Skeletal muscle tissue (tissue), 4 donors: Measurements from ENCODE around the gene ZRSR2. TPM values are rescaled to one million over a fixed set of nuclear protein-coding genes. Genes with fewer than 3 reads are reported as not detected.
"Not testable (repeated sequence)": the region's sequence is repeated elsewhere in the genome, so short reads cannot be mapped to it uniquely, and the experiment has no call there.

Experiments used
- H3K27ac ChIP-seq: one replicate; pipeline ENCODE4 v1.7.0; 2013; ENCODE audit warnings: mild to moderate bottlenecking, low read depth, low read length, inconsistent platforms
- H3K27me3 ChIP-seq, 3 donors: one replicate each; pipeline ENCODE4 v1.7.0; 2013; ENCODE audit warnings: low read length in 3 of 3; ENCODE audit not compliant: control insufficient read depth in 3 of 3, insufficient read depth in 3 of 3
- H3K36me3 ChIP-seq, 3 donors: one replicate each; pipeline ENCODE4 v1.7.0; 2013; ENCODE audit warnings: low read length in 3 of 3; ENCODE audit not compliant: control insufficient read depth in 3 of 3, insufficient read depth in 3 of 3
- H3K4me1 ChIP-seq, 3 donors: one replicate each; pipeline ENCODE4 v1.7.0; 2013; ENCODE audit warnings: low read length in 3 of 3, mild to moderate bottlenecking in 3 of 3; ENCODE audit not compliant: control insufficient read depth in 3 of 3, insufficient read depth in 3 of 3
- H3K4me3 ChIP-seq, 3 donors: one replicate each; pipeline ENCODE4 v1.7.0; 2013; ENCODE audit warnings: low read length in 3 of 3
- H3K9ac ChIP-seq, 3 donors: one replicate each; pipeline ENCODE4 v1.7.0; 2013; ENCODE audit warnings: low read length in 3 of 3, mild to moderate bottlenecking in 3 of 3, moderate library complexity in 2 of 3, low read depth in 1 of 3
- H3K9me3 ChIP-seq, 3 donors: one replicate each; pipeline ENCODE4 v1.7.0; 2013; ENCODE audit warnings: low read length in 3 of 3; ENCODE audit not compliant: control insufficient read depth in 3 of 3
- total RNA-seq: library from RNA; depleted of rRNA; stranded (reverse); fragments of >200 nt; gene quantifications from one replicate; pipeline ENCODE4 v1.2.3, GENCODE V29; 2014
- donor health status: Osteomylitis.

ZRSR2 gene
- total RNA-seq, 1 donor from 2014 or later: 2.6 TPM

GRCh38 chrX:15820106-15821073 lies 30.1 kb downstream of the ZRSR2 start:
- Histone ChIP-seq H3K36me3 (peaks cover 4 to 34% (median 10%) of the 10 kb centered on the region in 3 donors), H3K9ac (no peak overlapping the region)

GRCh38 chrX:15822922-15823321 lies 32.6 kb downstream of the ZRSR2 start:
- H3K4me3 ChIP-seq: no peak overlapping the region
- no peaks in the 10 kb centered on the region for H3K4me1 ChIP-seq
- H3K9me3 ChIP-seq: no peaks in the 10 kb centered on the region
- no peak overlapping the region for H3K9ac ChIP-seq
- H3K27me3 ChIP-seq: no peaks in the 10 kb centered on the region
- H3K27ac ChIP-seq: no peak overlapping the region
- H3K36me3 ChIP-seq: peaks cover 4 to 22% (median 14%) of the 10 kb centered on the region in 3 donors

More at GRCh38 chrX:15820106-15821073, 30.1 kb downstream of the ZRSR2 start:
- Histone ChIP-seq H3K27me3 (no peaks in the 10 kb centered on the region), H3K4me3 (no peak overlapping the region), H3K9me3 (no peaks in the 10 kb centered on the region), H3K27ac (no peak overlapping the region), H3K4me1 (no peaks in the 10 kb centered on the region)

GRCh38 chrX:15825936-15826335 lies 35.7 kb downstream of the ZRSR2 start:
- Histone ChIP-seq H3K4me1 (no peaks in the 10 kb centered on the region), H3K9ac (no peak overlapping the region), H3K27ac (no peak overlapping the region), H3K4me3 (no peak overlapping the region), H3K9me3 (no peaks in the 10 kb centered on the region), H3K27me3 (no peaks in the 10 kb centered on the region), H3K36me3 (peaks cover 3 to 12% (median 10%) of the 10 kb centered on the region in 3 donors)

- no peak overlapping the region for H3K9ac ChIP-seq
- no peaks in the 10 kb centered on the region for H3K27me3 ChIP-seq
- H3K4me3 ChIP-seq: no peak overlapping the region
- H3K9me3 ChIP-seq: no peaks in the 10 kb centered on the region
- H3K4me1 ChIP-seq: no peaks in the 10 kb centered on the region
- peaks cover 2 to 8% (median 4%) of the 10 kb centered on the region in 3 donors for H3K36me3 ChIP-seq
- no peak overlapping the region for H3K27ac ChIP-seq
Measured at GRCh38 chrX:15829217-15829616, 38.9 kb downstream of the ZRSR2 start.

- H3K9ac ChIP-seq, H3K9me3 ChIP-seq, H3K27me3 ChIP-seq, H3K4me1 ChIP-seq, H3K36me3 ChIP-seq, H3K4me3 ChIP-seq, H3K27ac ChIP-seq: not testable (repeated sequence)
Measured at GRCh38 chrX:15831347-15831746, 41.1 kb downstream of the ZRSR2 start.

- Histone ChIP-seq H3K27me3 (no peaks in the 10 kb centered on the region), H3K4me1 (no peaks in the 10 kb centered on the region), H3K9ac (no peak overlapping the region), H3K36me3 (no peaks in the 10 kb centered on the region), H3K9me3 (no peaks in the 10 kb centered on the region), H3K4me3 (no peak overlapping the region), H3K27ac (no peak overlapping the region)
Measured at GRCh38 chrX:15834053-15834452, 43.8 kb downstream of the ZRSR2 start.

GRCh38 chrX:15834827-15835595 lies 44.7 kb downstream of the ZRSR2 start:
- Histone ChIP-seq H3K27ac (no peak overlapping the region), H3K36me3 (peaks cover 0 to 3% (median 0%) of the 10 kb centered on the region in 3 donors), H3K4me3 (no peak overlapping the region), H3K27me3 (no peaks in the 10 kb centered on the region), H3K9ac (no peak overlapping the region), H3K4me1 (no peaks in the 10 kb centered on the region), H3K9me3 (no peaks in the 10 kb centered on the region)

GRCh38 chrX:15838017-15838416 lies 47.7 kb downstream of the ZRSR2 start:
- Histone ChIP-seq H3K4me3 (no peak overlapping the region), H3K4me1 (peaks cover 0 to 6% (median 3%) of the 10 kb centered on the region in 3 donors), H3K27ac (no peak overlapping the region)

GRCh38 chrX:15841853-15842516 lies 51.7 kb downstream of the ZRSR2 start:
- no peak overlapping the region for H3K4me3 ChIP-seq
- peaks cover 3 to 6% (median 6%) of the 10 kb centered on the region in 3 donors for H3K4me1 ChIP-seq
- H3K27me3 ChIP-seq: no peaks in the 10 kb centered on the region
- peaks cover 3 to 8% (median 5%) of the 10 kb centered on the region in 3 donors for H3K36me3 ChIP-seq
- H3K9me3 ChIP-seq: no peaks in the 10 kb centered on the region
- H3K27ac ChIP-seq: no peak overlapping the region
- H3K9ac ChIP-seq: no peak overlapping the region

More at GRCh38 chrX:15838017-15838416, 47.7 kb downstream of the ZRSR2 start:
- H3K9me3 ChIP-seq: no peaks in the 10 kb centered on the region
- H3K27me3 ChIP-seq: no peaks in the 10 kb centered on the region
- H3K9ac ChIP-seq: no peak overlapping the region
- H3K36me3 ChIP-seq: peaks cover 0 to 4% (median 0%) of the 10 kb centered on the region in 3 donors
